IMR-90 (cell line): Measurements from ENCODE around the gene NUP88.
"Not testable (repeated sequence)": the region's sequence is repeated elsewhere in the genome, so short reads cannot be mapped to it uniquely, and the experiment has no call there.

Source experiments
- BHLHE40 ChIP-seq: fragments of 150-350 bp; IDR thresholded peaks from 2 replicates; pipeline ENCODE4 v1.6.1; 2016; ENCODE audit warnings: mild to moderate bottlenecking, low read depth, low read length
- CEBPB ChIP-seq: IDR thresholded peaks from 2 replicates; pipeline ENCODE4 v1.6.1; 2012; ENCODE audit warnings: low read depth, low read length, improper control_type of control experiment
- CHD1 ChIP-seq: IDR thresholded peaks from 2 replicates; pipeline ENCODE4 v1.6.1; 2012; ENCODE audit warnings: low read depth, low read length, improper control_type of control experiment
- CTCF ChIP-seq: conservative IDR thresholded peaks from 2 replicates; pipeline ENCODE4 v1.5.1; 2012; ENCODE audit warnings: mild to moderate bottlenecking, low read depth, low read length, improper control_type of control experiment
- MAFK ChIP-seq: IDR thresholded peaks from 2 replicates; pipeline ENCODE4 v1.6.1; 2012; ENCODE audit warnings: low read depth, low read length, improper control_type of control experiment
- NFE2L2 ChIP-seq: fragments of 150-350 bp; IDR thresholded peaks from 2 replicates; pipeline ENCODE4 v1.6.1; 2016; ENCODE audit warnings: low read depth, mild to moderate bottlenecking, low read length
- POLR2A ChIP-seq: IDR thresholded peaks from 2 replicates; pipeline ENCODE4 v1.6.1; 2012; ENCODE audit warnings: mild to moderate bottlenecking, low read depth, low read length
- RCOR1 ChIP-seq: IDR thresholded peaks from 2 replicates; pipeline ENCODE4 v1.6.1; 2012; ENCODE audit warnings: mild to moderate bottlenecking, low read length, improper control_type of control experiment; ENCODE audit not compliant: insufficient replicate concordance
- RFX5 ChIP-seq: IDR thresholded peaks from 2 replicates; pipeline ENCODE4 v1.8.0; 2012; ENCODE audit warnings: low read depth, mild to moderate bottlenecking, low read length, moderate library complexity
- SMC3 ChIP-seq: fragments of 150-350 bp; IDR thresholded peaks from 2 replicates; pipeline ENCODE4 v1.6.1; 2016; ENCODE audit warnings: low read depth, mild to moderate bottlenecking, antibody characterized with exemption, low read length, moderate library complexity
- USF2 ChIP-seq: fragments of 150-350 bp; IDR thresholded peaks from 2 replicates; pipeline ENCODE4 v1.6.1; 2017; ENCODE audit warnings: mild to moderate bottlenecking, antibody characterized with exemption, low read length, low read depth

DNA sequence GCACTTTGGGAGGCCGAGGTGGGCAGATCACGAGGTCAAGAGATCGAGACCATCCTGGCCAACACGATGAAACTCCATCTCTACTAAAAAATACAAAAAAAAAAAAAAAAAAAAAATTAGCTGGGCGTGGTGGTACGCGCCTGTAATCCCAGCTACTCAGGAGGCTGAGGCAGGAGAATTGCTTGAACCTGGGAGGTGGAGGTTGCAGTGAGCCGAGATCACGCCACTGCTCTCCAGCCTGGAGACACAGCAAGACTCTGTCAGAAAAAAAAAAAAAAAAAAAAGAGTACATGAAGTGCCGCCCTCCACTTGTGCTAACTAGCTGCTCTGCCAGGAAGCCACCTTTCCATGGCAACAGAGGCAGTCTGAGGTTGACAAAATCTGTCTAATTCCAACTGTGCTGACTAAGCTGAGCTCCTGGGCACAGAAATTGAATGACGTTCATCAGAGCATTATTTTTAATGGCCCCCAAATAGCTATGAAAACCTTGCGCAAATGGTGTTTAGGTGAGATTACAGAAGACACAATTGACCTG, 16.4 kb upstream of the NUP88 start:
- not testable (repeated sequence) for TF ChIP-seq CTCF, POLR2A, RFX5, USF2, SMC3, CHD1, RCOR1, NFE2L2, MAFK, BHLHE40, CEBPB
